ENCODE measurements around the gene MTSS2. TPM values are rescaled to one million over a fixed set of nuclear protein-coding genes. Genes with fewer than 3 reads are reported as not detected.

The MTSS2 gene, protein sequence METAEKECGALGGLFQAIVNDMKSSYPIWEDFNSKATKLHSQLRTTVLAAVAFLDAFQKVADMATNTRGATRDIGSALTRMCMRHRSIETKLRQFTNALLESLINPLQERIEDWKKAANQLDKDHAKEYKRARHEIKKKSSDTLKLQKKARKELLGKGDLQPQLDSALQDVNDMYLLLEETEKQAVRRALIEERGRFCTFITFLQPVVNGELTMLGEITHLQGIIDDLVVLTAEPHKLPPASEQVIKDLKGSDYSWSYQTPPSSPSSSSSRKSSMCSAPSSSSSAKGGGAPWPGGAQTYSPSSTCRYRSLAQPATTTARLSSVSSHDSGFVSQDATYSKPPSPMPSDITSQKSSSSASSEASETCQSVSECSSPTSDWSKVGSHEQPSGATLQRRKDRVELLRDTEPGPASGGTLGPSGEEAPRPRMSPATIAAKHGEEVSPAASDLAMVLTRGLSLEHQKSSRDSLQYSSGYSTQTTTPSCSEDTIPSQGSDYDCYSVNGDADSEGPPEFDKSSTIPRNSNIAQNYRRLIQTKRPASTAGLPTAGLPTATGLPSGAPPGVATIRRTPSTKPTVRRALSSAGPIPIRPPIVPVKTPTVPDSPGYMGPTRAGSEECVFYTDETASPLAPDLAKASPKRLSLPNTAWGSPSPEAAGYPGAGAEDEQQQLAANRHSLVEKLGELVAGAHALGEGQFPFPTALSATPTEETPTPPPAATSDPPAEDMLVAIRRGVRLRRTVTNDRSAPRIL
- 1 to 10 TPM; 4.6 to 4.8 TPM for total RNA-seq

DNA sequence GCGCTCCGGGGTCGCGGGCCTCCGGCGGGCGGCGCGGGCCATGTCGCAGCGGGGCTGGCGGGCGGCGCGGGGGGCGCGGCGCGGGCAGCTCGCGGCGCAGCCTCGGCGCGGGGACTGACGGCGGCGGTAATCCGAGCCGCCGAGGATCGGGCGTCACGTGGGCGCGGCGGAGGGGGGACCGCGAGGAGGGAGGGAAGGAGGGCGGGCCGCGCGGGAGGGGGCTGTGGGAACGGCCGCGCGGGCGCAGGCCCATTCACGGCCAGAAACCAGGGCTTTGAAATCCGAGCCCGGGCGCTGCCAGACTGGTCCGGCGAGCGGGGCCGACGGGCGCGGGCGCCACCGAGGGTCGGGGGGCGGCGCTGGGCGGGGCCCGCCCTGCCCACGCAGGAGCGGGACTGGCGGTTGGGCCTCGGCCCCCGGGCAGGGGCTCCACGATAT is at the start of gene MTSS2:
MTSS2 (minus strand) TSS at position 116 of the 438 bp plus-strand sequence. CDS start 262 bp downstream, outside the sequence.
- Mint-ChIP-seq H3K27me3 (peaks cover 11% of the 10 kb centered on the region), H3K9me3 (no peaks in the 10 kb centered on the region), H3K4me1 (no peaks in the 10 kb centered on the region), H3K36me3 (no peaks in the 10 kb centered on the region), H3K4me3 (peak within 1 kb of the TSS; percentile 39), H3K27ac (no peak within 1 kb of the TSS)
- POLR2A ChIA-PET = interaction anchor here (2.6 kb wide), 1 partner anchor 52 kb away, joined by 6 read pairs; no protein-coding TSS in a partner anchor
- DNase-seq (peak; percentile 56), ATAC-seq (ENCODE audit: low read depth) (peak; percentile 23)

DNA sequence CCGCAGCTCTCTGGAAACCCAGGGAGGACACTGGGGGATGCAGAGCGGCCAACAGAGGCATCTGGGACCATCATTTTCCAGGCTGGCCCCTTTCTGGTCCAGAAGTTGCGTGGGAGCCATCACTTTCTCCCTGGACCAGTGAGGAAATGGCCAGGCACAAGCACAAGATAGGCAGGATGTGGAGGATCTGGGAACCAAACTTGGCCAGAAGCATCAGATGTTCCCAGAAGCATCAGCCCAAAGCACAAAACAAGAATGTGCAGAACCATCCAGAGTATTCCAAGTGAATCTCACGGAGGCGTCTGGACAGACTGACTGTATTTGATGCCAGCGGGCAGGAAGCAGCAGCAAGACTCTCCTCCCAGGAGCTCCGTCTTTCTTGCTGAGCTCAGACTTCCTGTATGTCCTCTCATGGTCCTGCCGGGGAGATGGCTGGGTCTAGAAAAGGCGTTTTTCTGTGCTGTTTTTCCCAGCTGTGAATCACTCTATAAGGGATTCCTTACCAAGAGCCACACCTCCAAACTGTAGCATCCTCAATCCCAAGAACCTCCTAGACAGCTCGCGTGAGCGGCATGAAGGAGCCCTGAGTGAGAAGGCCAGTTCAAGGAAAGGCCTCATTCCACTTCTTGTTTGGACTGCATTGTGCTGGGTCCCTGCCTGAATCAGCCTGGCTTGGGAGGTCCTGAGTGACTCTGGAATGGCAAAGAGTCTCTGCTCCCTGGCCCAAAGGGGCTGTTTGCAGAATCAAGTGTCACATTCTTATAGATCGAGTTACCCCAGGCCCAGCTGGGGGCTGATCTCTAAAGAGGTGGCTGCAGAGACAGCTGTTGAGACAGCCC is 49.5 kb upstream of the MTSS2 start:
- Mint-ChIP-seq H3K27ac (peak overlapping the region; percentile 97), H3K4me3 (no peak overlapping the region), H3K4me1 (peaks cover 33% of the 10 kb centered on the region), H3K9me3 (no peaks in the 10 kb centered on the region), H3K27me3 (no peaks in the 10 kb centered on the region), H3K36me3 (peaks cover 10% of the 10 kb centered on the region)
- ATAC-seq (ENCODE audit: low read depth) = no peak
- DNase-seq = no peak
- POLR2A ChIA-PET = interaction anchor here (0.6 to 1.5 kb wide), 3 partner anchors 39 to 389 kb away, joined by 3 to 4 read pairs (median 4); partner anchors contain the start of gene DDX19A

DNA sequence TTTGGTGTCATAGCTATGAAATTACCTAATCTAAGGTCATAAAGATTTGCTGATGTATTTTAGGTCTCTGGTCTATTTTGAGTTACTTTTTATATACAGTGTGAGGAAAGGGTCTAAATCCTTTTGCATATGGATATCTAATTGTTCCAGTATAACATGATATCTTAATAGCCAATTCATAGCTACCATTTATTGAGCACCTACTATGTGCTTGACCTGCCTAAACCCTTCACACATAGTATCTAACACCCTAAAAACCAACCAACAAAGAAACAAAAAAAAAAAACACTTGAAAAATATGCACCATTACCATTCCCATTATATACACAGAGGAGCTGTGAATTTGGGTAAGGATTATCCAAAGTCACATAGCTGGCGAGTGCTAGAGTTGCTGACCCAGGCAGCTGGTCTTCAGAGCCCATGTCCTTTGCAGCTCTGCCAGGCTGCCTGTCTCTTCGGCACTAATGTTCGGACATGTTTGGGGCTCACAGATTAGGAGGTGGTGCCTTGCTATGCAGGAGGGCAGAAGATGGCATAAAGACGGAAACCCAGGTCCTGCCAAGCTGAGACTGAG is 48.8 kb upstream of the MTSS2 start:
- H3K4me3 Mint-ChIP-seq = no peak overlapping the region
- peaks cover 10% of the 10 kb centered on the region for H3K36me3 Mint-ChIP-seq
- peaks cover 32% of the 10 kb centered on the region for H3K4me1 Mint-ChIP-seq
- H3K9me3 Mint-ChIP-seq = no peaks in the 10 kb centered on the region
- ATAC-seq (ENCODE audit: low read depth) (no peak), DNase-seq (no peak)
- no peaks in the 10 kb centered on the region for H3K27me3 Mint-ChIP-seq
- POLR2A ChIA-PET = interaction anchor here (0.6 to 1.5 kb wide), 3 partner anchors 38 to 388 kb away, joined by 3 to 4 read pairs (median 4); partner anchors contain the start of gene DDX19A
- peak overlapping the region; percentile 37 for H3K27ac Mint-ChIP-seq

DNA sequence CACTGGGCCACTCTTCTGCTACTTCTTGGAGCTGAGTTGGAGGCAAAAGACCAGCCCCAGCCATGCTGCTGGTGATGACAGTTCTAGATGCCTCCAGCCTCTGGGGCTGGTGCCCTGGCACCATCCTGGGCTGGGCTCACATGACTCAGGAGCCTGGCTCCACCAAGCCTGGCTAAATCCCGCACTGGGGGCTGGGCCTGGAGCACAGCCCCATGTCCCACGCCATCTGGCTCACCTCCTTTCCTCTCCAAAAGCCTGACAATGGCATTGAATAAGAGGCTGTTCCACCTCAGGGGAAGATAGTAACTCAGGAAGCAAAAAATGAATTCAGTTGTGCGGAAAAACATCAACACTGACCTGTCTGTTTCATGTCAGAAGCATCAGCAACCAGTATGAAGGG is 45.1 kb upstream of the MTSS2 start:
- Mint-ChIP-seq H3K36me3 (peaks cover 10% of the 10 kb centered on the region), H3K27ac (no peak overlapping the region), H3K27me3 (no peaks in the 10 kb centered on the region), H3K9me3 (no peaks in the 10 kb centered on the region), H3K4me1 (peaks cover 2% of the 10 kb centered on the region), H3K4me3 (no peak overlapping the region)
- POLR2A ChIA-PET = interaction anchor here (0.9 kb wide), 1 partner anchor 35 kb away, joined by 3 read pairs; no protein-coding TSS in a partner anchor
- DNase-seq = no peak
- ATAC-seq (ENCODE audit: low read depth) = no peak

DNA sequence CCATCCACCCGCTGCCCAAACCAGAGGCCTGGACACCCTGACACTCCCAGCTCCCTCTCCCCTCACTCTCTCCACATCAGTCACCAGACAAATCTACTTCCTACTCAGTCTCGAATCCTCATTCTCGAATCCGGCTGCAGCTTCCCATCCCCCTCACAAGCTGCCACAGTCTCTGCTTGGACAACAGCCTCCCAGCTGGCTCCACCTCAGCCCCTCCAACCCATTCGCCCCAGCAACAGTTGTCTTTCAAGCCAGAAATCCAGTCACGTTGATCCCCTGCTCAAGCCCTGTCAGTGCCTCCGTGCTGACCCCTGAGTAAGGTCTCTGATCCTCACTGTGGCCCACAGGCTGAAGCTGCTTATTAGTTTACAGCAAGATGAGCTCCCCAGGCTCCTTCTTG is 44.2 kb upstream of the MTSS2 start:
- ATAC-seq (ENCODE audit: low read depth) (no peak), DNase-seq (no peak)
- H3K4me1 Mint-ChIP-seq = no peaks in the 10 kb centered on the region
- peaks cover 10% of the 10 kb centered on the region for H3K36me3 Mint-ChIP-seq
- H3K27me3 Mint-ChIP-seq = no peaks in the 10 kb centered on the region
- peak overlapping the region; percentile 62 for H3K27ac Mint-ChIP-seq
- no peak overlapping the region for H3K4me3 Mint-ChIP-seq
- POLR2A ChIA-PET = interaction anchor here (0.9 kb wide), 1 partner anchor 34 kb away, joined by 3 read pairs; no protein-coding TSS in a partner anchor
- H3K9me3 Mint-ChIP-seq = no peaks in the 10 kb centered on the region

DNA sequence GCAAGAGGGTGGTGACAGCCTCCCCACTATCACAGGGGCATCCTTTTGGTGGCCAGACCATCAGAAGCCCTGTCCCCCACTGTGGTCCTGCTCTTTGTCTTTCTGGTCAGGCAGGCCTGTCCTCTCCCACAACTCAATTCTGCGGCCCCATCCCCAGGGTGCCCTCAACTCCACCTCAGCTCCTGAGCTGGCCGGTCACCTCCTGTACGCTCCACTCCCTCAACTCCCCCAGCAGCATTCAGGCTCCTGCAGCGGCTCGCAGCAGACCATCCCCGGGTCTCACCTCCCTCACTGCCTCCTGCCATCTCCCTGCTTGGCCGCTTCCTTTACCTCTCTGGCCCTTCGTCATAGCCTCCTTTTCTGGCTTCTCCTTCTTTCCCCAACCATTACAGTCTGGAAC is 43.4 kb upstream of the MTSS2 start:
- ATAC-seq (ENCODE audit: low read depth) = no peak
- no peaks in the 10 kb centered on the region for H3K9me3 Mint-ChIP-seq
- peaks cover 9% of the 10 kb centered on the region for H3K36me3 Mint-ChIP-seq
- no peaks in the 10 kb centered on the region for H3K4me1 Mint-ChIP-seq
- no peak for DNase-seq
- no peak overlapping the region for H3K27ac Mint-ChIP-seq
- POLR2A ChIA-PET = no interaction called here
- H3K27me3 Mint-ChIP-seq = no peaks in the 10 kb centered on the region
- H3K4me3 Mint-ChIP-seq = no peak overlapping the region

DNA sequence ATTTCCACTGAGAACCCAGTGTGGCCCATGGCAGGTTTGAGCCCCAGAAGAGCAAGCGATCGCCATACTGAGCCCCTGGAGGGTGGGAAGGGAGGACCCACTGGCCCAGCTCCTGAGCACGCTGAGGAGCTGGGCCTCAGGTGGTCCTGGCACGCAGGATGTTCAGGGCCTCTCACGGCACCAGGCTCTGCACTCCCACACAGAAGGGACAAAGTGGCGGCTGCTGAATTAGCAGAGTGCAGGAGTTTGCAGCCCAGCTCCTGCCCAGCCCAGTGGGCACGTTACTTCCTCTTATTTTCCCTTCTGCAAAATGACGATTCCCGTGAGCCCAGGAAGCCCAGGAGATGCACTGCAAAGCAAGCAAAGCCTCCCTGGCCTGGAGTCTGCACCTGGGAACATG is 42.3 kb upstream of the MTSS2 start:
- Mint-ChIP-seq H3K27ac (no peak overlapping the region), H3K4me1 (no peaks in the 10 kb centered on the region), H3K36me3 (peaks cover 7% of the 10 kb centered on the region), H3K4me3 (no peak overlapping the region), H3K27me3 (no peaks in the 10 kb centered on the region), H3K9me3 (no peaks in the 10 kb centered on the region)
- POLR2A ChIA-PET = no interaction called here
- ATAC-seq (ENCODE audit: low read depth) (no peak), DNase-seq (no peak)

DNA sequence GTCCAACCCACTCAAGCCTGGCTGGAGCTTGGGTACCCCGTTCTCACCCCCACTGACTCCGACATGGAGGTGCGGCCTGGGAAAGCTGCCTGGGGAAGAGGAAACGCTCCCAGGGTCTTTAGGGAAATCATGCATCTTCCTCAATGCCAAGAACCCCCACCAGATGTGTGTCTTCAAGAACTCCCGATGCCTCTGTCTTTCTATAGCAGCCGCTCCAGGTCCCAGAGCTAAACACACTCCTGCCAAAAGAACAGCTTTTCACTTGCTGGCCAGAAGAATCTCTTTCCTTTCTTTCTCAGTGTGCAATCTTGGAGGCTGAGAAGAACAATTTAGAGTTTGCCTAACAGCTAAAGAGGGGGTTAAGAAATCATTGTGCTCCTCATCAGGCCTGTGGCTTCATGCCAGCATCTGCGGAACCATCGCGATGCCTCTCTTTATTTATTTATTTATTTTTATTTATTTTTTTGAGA is 41.1 kb upstream of the MTSS2 start:
- no peaks in the 10 kb centered on the region for H3K9me3 Mint-ChIP-seq
- H3K4me1 Mint-ChIP-seq = no peaks in the 10 kb centered on the region
- ATAC-seq (ENCODE audit: low read depth) = no peak
- POLR2A ChIA-PET = interaction anchor here (0.5 kb wide), 1 partner anchor 190 kb away, joined by 4 read pairs; no protein-coding TSS in a partner anchor
- peaks cover 3% of the 10 kb centered on the region for H3K36me3 Mint-ChIP-seq
- no peak for DNase-seq
- no peak overlapping the region for H3K4me3 Mint-ChIP-seq
- no peaks in the 10 kb centered on the region for H3K27me3 Mint-ChIP-seq
- no peak overlapping the region for H3K27ac Mint-ChIP-seq

DNA sequence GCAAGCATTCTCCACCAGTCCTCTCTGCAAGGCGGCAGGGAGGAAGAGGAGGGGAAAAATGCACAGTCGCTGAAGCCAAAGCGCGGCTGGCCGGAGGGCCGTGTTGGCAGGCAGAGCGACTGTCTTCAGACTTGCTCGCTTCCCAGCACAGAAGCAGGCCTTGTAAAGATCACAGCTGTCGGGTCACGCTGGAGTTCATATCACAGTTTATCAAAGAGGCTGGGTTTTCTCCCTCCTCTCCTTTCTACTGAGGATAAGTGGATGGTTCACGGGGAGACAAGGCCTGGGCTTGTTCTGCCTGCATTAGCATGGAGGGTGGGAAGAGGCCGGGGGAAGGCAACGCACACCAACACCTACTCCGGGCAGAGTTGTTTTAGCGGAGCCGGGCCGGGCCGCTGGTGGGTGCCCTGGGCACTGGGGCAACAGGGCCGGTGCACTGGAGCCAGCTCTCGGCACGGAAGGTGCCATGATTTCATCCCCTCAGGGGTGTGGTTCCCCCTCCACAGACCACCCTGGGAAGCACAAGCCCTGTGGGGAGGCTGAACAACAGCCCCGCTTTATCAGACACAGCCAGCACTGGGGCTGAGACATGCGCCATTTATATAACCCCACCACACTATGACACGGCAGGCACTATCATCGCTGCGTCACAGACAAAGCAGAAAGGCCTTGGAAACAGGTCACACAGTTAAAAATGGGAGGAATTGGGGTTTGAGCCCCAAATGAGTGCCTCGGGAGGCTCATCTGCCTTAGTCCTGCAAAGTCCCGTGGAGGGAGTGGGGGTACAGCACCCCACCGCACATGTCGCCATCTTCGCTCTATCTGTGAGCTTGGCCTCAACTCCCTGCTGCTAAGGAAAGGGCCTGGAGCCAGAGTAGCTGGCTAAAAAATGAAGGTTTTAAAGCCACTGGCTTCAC is 40.3 kb upstream of the MTSS2 start:
- ATAC-seq (ENCODE audit: low read depth) (no peak), DNase-seq (no peak)
- POLR2A ChIA-PET = no interaction called here
- no peaks in the 10 kb centered on the region for H3K4me1 Mint-ChIP-seq
- no peak overlapping the region for H3K27ac Mint-ChIP-seq
- peaks cover 4% of the 10 kb centered on the region for H3K36me3 Mint-ChIP-seq
- H3K27me3 Mint-ChIP-seq = no peaks in the 10 kb centered on the region
- no peak overlapping the region for H3K4me3 Mint-ChIP-seq
- H3K9me3 Mint-ChIP-seq = no peaks in the 10 kb centered on the region

DNA sequence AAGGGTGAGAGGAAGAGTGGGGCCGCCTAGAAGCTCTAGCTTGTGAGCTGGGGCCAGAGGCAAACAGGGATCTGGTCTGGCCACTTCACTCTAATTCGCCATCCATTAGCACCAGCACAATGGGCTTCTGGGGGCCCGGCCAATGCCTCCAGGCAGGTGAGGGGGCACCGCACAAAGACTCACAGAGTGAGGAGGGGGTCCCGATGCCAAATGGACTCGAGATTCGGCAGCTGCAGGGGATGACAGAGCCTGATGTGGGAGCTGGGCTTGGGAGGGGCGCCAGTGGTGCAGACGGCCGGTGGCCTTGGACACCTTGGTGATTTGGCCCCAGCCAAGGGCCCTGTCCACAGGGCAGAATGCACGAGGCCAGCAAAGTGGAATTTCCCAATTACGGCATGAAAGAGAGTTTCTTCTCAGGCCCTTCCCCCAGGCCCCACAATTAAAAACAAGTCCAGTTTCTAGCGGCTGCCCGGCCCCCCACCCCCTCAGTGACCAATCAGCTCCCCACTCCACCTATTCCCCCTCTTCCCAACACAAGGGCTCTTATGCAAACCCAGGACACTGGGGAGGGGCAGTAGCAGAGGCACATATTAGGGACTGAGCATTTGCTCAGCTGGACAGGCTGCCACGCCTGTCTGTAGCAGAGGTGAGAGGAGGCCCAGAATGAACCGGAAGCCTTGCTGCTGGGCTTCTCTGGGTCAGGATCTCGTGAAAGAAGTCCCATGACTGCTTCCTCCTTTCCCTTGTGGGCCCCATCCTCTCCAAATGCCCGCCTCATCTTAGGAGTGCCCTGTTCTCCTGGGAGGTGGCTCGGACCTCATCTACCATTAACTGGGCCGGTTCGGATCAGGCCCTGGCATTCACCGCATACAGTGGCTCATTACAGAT is 39.4 kb upstream of the MTSS2 start:
- POLR2A ChIA-PET = no interaction called here
- Mint-ChIP-seq H3K36me3 (peaks cover 4% of the 10 kb centered on the region), H3K4me1 (no peaks in the 10 kb centered on the region), H3K4me3 (no peak overlapping the region), H3K27me3 (no peaks in the 10 kb centered on the region), H3K27ac (no peak overlapping the region), H3K9me3 (no peaks in the 10 kb centered on the region)
- ATAC-seq (ENCODE audit: low read depth) (no peak), DNase-seq (no peak)

All from activated naive CD8-positive, alpha-beta T cell treated with anti-CD3 and anti-CD28 coated beads, Interleukin-2, amount 10 ng/mL, durations not matched to agents 7 days and 5 days (primary cell).